ENCODE data around the gene PITPNC1. TPM values are rescaled to one million over a fixed set of nuclear protein-coding genes. Genes with fewer than 3 reads are reported as not detected.
A peak's percentile ranks its signal among the peaks of the same experiment; 100 is the strongest.

The PITPNC1 gene
- total RNA-seq, 1 donor from 2014 or later: 19.3 TPM

- Mint-ChIP-seq H3K27ac (no peak overlapping the region), H3K27me3 (no peaks in the 10 kb centered on the region), H3K9me3 (no peaks in the 10 kb centered on the region), H3K36me3 (ENCODE audit: low read depth) (no peaks in the 10 kb centered on the region), H3K4me3 (no peak overlapping the region), H3K4me1 (peaks cover 10% of the 10 kb centered on the region)
- DNase-seq (no peak), ATAC-seq (ENCODE audit: low read depth) (no peak)
- intact Hi-C loops (cut with micrococcal nuclease): loop anchor here (10.0 kb wide), 1 partner anchor 131 kb away; no protein-coding TSS in a partner anchor
- CTCF ChIA-PET: interaction anchor here (1.1 to 7.1 kb wide), 3 partner anchors 87 to 216 kb away, joined by 4 to 85 read pairs (median 7); partner anchors contain the start of gene PITPNC1
- no peak for TF ChIP-seq CTCF (IDR thresholded peaks at IDR 0.05)
- POLR2A ChIA-PET: interaction anchor here (1.3 kb wide), 1 partner anchor 85 kb away, joined by 3 read pairs; no protein-coding TSS in a partner anchor
These were observed 97.1 kb downstream of the PITPNC1 start for GRCh38 chr17:67474081-67474661.

DNA sequence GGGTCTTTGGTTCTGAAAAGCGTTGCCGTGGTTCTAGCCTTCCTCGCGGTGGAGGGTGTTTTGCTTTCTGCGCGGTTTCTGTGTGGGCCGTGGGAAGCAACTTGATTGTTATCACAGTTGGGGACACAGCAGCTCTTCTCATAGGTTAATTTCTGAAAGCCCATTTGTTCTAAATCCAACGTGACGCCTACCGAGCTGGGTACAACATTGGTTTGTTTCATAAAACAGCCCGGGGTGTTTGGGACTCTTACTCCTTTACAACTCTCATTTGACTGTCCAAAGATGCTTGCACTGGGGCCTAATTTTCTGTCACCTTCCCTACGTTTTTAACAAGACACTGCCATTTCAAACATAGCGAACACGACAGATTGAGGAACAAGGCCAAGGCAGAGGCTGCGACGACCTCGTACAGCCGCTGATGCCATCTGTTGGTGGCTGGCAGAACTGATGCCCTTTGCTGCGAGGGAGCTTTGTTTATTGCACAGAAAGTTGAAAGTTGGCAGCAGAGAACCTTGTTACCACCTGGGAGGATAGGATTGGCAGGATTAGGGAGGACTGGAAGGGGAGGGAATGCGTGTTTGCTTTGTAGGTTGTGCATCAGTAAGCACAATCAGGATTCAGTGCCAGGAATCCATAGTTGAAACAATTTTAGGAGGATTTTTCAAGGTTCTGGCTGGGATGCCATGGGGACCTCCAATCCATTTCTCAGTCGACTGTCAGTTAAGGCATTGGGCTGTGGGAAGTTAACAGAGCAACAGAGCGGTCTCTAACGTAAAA, 98.3 kb downstream of the PITPNC1 start:
- POLR2A ChIA-PET: interaction anchor here (1.0 to 1.3 kb wide), 4 partner anchors 43 to 110 kb away, joined by 3 to 4 read pairs (median 3); no protein-coding TSS in a partner anchor
- ATAC-seq (ENCODE audit: low read depth): peak; percentile 99
- no peaks in the 10 kb centered on the region for H3K36me3 Mint-ChIP-seq (ENCODE audit: low read depth)
- TF ChIP-seq CTCF (IDR thresholded peaks at IDR 0.05): no peak
- peak; percentile 50 for DNase-seq
- peak overlapping the region; percentile 36 for H3K27ac Mint-ChIP-seq
- CTCF ChIA-PET: interaction anchor here (0.6 to 7.1 kb wide), 18 partner anchors 9 to 254 kb away, joined by 3 to 85 read pairs (median 4); partner anchors contain the start of gene PITPNC1
- intact Hi-C loops (cut with micrococcal nuclease): loop anchor here (1.0 to 10.0 kb wide), 5 partner anchors 62 to 214 kb away; no protein-coding TSS in a partner anchor
- H3K4me1 Mint-ChIP-seq: peaks cover 10% of the 10 kb centered on the region
- no peaks in the 10 kb centered on the region for H3K9me3 Mint-ChIP-seq
- H3K4me3 Mint-ChIP-seq: peak overlapping the region; percentile 48
- no peaks in the 10 kb centered on the region for H3K27me3 Mint-ChIP-seq

- Mint-ChIP-seq H3K36me3 (ENCODE audit: low read depth) (no peaks in the 10 kb centered on the region), H3K4me1 (peaks cover 13% of the 10 kb centered on the region), H3K4me3 (no peak overlapping the region), H3K27ac (no peak overlapping the region), H3K27me3 (no peaks in the 10 kb centered on the region), H3K9me3 (no peaks in the 10 kb centered on the region)
- CTCF ChIA-PET: interaction anchor here (1.5 to 7.1 kb wide), 2 partner anchors 100 to 117 kb away, joined by 4 to 85 read pairs; partner anchors contain the start of gene PITPNC1
- DNase-seq (no peak), ATAC-seq (ENCODE audit: low read depth) (no peak)
- POLR2A ChIA-PET: no interaction called here
- TF ChIP-seq CTCF (IDR thresholded peaks at IDR 0.05): no peak
- intact Hi-C loops (cut with micrococcal nuclease): loop anchor here (5.0 to 10.0 kb wide), 2 partner anchors 60 to 128 kb away; no protein-coding TSS in a partner anchor
These were observed 99.8 kb downstream of the PITPNC1 start for GRCh38 chr17:67476787-67477335.

DNA sequence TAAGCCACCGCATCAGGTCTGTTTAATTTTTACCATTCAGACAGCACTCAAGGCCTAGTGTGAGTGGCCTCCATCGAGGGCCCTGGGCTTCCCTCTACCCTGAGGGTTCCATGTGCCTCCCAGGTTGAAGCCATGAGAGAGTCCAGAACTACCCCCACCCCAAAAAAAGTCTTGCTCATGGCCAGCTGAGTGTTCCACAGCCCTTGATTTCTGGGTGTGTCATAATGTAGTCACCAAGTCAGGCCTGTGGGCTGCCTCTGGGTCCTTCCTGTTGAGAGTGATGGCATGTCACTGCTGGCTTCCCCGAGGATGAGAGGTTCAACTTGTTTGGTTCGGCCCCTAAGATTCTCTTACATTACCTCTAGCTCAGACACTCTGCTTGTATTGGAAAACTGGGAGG, 100.6 kb downstream of the PITPNC1 start:
- TF ChIP-seq CTCF (IDR thresholded peaks at IDR 0.05): no peak
- intact Hi-C loops (cut with micrococcal nuclease): loop anchor here (5.0 to 10.0 kb wide), 2 partner anchors 60 to 127 kb away; no protein-coding TSS in a partner anchor
- Mint-ChIP-seq H3K4me3 (no peak overlapping the region), H3K36me3 (ENCODE audit: low read depth) (no peaks in the 10 kb centered on the region), H3K27ac (no peak overlapping the region), H3K9me3 (no peaks in the 10 kb centered on the region), H3K27me3 (no peaks in the 10 kb centered on the region), H3K4me1 (peaks cover 18% of the 10 kb centered on the region)
- ChIA-PET POLR2A (no interaction called here), CTCF (interaction anchor here (0.6 to 7.1 kb wide), 3 partner anchors 8 to 113 kb away, joined by 3 to 85 read pairs (median 3); partner anchors contain the start of gene PITPNC1)
- no peak for DNase-seq
- ATAC-seq (ENCODE audit: low read depth): no peak
